HG03108 (cell line): ENCODE results near the gene ZNF3.

ENCODE experiments used
- ATAC-seq: cut with Tn5 transposase; IDR thresholded peaks from one replicate; pipeline ENCODE4 v1.9.1; 2021; ENCODE audit warnings: moderate library complexity; ENCODE audit not compliant: unreplicated experiment

Gene ZNF3

GRCh38 chr7:100057006-100057405 is 24.5 kb downstream of the ZNF3 start:
- ATAC-seq = no peak

DNA sequence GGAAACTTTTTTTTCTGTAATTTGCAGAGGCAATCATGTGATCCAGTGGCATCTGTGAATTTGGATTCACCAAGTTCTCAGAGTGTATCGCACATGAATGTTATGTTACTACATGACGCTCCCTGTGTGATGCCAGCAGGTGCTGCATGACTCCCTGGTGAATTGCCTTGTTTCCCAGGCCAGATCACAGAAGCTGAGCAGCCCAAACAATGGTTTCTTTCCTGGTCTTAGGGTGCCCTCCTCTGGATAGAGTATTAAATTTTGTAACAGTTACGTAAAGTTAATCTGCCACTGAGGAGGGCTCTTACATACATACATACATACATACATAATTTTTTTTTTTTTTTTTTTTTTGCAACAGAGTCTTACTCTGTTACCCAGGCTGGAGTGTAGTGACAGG is 28.3 kb downstream of the ZNF3 start:
- ATAC-seq = no peak

GRCh38 chr7:100051611-100052010 is 29.9 kb downstream of the ZNF3 start:
- no peak for ATAC-seq

- peak; percentile 84 for ATAC-seq
Observed at GRCh38 chr7:100049441-100050291, 31.9 kb downstream of the ZNF3 start, which contains the start of gene ZSCAN21. Gene ZSCAN21, plus strand, starts transcription at chr7:100049774. Its CDS starts 7,233 bp downstream, at chr7:100057007.

DNA sequence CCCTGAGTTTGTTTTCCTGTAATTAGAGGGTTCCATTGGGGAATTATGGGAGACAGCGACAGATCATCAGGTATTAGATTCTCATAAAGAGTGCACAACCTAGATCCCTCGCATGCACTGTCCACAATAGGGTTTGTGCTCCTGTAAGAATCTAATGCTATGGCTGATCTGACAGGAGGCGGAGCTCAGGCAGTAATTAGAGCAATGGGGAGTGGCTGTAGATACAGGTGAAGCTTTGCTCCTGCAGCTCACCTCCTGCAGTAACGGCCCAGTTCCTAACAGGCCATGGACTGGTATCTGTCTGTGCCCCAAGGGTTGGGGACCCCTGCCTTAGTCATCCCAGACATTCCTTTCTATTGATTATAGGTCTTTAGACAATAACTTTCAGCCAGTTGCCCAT is 32.8 kb downstream of the ZNF3 start:
- ATAC-seq = no peak

DNA sequence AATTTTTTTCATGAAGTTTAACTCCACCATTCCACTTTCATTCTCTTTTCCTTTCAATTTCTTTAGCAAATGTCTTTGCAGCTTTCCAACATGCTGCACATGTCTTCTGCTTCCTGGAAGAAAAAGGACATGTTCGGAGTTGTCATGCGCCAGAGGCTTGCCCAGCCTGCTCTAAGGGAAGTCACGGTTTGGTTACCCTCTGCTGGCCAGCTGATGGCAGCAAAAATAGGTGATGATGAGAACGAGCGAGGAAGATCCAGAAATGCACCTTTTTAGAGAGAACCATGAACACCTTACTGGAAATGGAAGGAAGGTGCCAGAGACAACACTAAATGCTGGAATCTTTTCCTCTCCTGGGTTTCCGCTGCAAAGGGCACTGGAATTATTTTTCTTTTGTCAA is 36.8 kb downstream of the ZNF3 start:
- ATAC-seq = no peak

- ATAC-seq = no peak
Observed at GRCh38 chr7:100040575-100040974, 40.9 kb downstream of the ZNF3 start.

GRCh38 chr7:100038326-100038725 is 43.2 kb downstream of the ZNF3 start:
- ATAC-seq = no peak

GRCh38 chr7:100035876-100036275 is 45.6 kb downstream of the ZNF3 start:
- ATAC-seq = no peak

DNA sequence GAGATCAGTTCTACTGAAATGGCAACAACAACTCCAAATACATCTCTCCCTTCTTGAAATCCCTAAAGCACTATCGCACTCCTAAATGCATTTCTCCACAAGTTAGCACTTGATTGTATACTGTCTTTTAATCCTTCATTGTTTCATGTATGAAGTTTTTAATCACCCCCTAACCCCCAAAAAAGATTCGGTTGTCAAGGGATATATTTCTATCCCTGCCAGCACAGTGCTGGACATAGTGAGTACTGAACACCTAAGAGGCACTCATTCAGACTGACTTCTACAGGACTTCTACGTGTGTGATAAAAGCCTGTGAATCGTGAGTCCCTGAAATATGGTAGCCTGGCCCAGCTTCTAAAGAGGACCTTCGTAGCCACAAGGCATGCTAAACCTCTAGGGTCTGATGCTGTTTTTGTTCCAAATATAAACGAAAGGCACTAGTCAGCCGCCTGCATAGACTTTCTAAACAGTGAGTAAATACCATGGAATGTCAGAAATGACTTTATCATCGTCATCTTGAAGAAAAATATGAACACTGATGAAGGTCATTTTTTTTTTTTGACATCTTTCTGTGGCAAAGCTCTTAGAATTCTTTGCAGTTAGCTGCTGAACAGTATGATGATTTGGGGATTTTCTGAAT is 46.5 kb downstream of the ZNF3 start:
- no peak for ATAC-seq

GRCh38 chr7:100033526-100033925 is 48.0 kb downstream of the ZNF3 start:
- ATAC-seq = no peak

DNA sequence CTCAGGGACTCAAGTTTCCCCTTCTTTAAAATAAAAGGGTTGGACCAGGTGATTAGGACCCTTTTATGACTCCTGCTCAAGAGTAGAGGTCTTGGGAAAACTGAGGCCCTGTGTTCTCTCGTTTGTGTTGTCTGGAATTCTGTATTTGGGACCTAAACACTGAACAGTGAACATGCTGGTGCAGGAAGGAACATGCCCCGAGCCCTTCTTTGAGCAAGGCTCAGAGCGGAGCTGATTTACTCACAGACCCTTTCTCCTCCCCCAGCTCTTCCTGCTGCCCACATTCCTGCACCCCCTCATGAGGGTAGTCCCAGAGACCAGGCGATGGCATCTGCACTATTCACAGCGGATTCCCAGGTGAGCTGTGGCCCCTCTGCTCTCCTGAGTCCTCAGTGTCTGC is 51.9 kb downstream of the ZNF3 start:
- ATAC-seq = no peak

- no peak for ATAC-seq
Observed at GRCh38 chr7:100027197-100027596, 54.3 kb downstream of the ZNF3 start.

DNA sequence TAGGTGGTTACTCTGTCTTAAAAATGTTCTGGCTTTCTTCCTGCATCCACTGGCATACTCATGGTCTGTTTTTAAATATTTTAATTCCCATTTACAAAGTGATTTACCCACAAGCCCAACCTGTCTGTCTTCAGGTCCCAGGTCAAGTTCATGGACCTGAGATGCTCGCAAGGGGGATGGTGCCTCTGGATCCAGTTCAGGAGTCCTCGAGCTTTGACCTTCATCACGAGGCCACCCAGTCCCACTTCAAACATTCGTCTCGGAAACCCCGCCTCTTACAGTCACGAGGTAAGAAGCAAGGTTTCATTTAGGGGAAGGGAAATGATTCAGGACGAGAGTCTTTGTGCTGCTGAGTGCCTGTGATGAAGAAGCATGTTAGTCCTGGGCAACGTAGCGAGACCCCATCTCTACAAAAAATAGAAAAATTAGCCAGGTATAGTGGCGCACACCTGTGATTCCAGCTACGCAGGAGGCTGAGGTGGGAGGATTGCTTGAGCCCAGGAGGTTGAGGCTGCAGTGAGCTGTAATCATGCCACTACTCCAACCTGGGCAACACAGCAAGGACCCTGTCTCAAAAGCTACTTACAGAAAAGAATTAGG is 57.4 kb downstream of the ZNF3 start:
- no peak for ATAC-seq

DNA sequence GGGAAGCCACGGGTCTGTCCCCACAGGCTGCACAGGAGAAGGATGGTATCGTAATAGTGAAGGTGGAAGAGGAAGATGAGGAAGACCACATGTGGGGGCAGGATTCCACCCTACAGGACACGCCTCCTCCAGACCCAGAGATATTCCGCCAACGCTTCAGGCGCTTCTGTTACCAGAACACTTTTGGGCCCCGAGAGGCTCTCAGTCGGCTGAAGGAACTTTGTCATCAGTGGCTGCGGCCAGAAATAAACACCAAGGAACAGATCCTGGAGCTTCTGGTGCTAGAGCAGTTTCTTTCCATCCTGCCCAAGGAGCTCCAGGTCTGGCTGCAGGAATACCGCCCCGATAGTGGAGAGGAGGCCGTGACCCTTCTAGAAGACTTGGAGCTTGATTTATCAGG is 58.0 kb downstream of the ZNF3 start:
- no peak for ATAC-seq

- no peak for ATAC-seq
Observed at GRCh38 chr7:100022621-100023020, 58.9 kb downstream of the ZNF3 start.

GRCh38 chr7:100021297-100021696 is 60.2 kb downstream of the ZNF3 start:
- ATAC-seq = no peak
